HT-29 (cell line): ENCODE data around the gene PLXNB3. TPM values are rescaled to one million over a fixed set of nuclear protein-coding genes. Genes with fewer than 3 reads are reported as not detected.
"Not testable (repeated sequence)": the region's sequence is repeated elsewhere in the genome, so short reads cannot be mapped to it uniquely, and the experiment has no call there.

Experiments used
- DNase-seq: peaks from one replicate; pipeline ENCODE4 v3.0.0-alpha.2; 2015; ENCODE audit warnings: low spot score
- total RNA-seq: library from RNA; depleted of rRNA; stranded (reverse); fragments of >200 nt; shearing (Covaris generic); gene quantifications from 2 replicates; pipeline ENCODE4 v1.2.3, GENCODE V29; 2014

Gene PLXNB3
- total RNA-seq, 1 experiment from 2014 or later: 10.3 TPM

- no peak for DNase-seq
Observed at GRCh38 chrX:153732401-153732800, 31.6 kb upstream of the PLXNB3 start.

- no peak for DNase-seq
Observed at GRCh38 chrX:153733651-153734240, 30.3 kb upstream of the PLXNB3 start.

GRCh38 chrX:153734871-153735270, 29.2 kb upstream of the PLXNB3 start:
- DNase-seq: no peak

- peak; percentile 25 for DNase-seq
Observed at GRCh38 chrX:153735274-153735673, 28.8 kb upstream of the PLXNB3 start.

GRCh38 chrX:153736071-153736820, 27.8 kb upstream of the PLXNB3 start:
- no peak for DNase-seq

DNA sequence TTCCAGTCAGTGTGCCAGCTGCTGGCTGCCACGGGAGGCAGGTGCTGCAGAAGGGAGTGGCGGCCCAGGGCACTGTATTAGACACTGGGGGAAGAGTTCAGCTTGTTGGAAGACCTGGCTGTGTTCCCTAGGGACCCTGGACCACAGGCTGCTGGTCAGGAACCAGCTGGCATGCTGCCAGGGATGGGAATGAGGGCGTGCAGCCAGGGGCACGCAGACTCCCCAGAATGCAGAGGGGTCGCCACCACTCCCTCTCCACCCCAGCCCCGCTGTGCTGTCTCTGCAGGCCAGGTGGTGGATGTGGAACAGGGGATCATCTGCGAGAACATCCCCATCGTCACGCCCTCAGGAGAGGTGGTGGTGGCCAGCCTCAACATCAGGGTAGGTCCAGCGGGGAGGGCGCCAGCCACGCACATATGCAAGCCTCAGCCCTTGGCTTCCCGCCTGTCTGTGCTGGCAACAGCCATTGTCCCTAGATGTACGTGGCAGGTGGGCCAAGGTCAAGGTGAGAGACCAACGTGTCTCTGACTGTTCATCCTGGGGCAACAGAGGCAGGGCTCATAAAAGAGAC, 27.1 kb upstream of the PLXNB3 start:
- DNase-seq: no peak

DNA sequence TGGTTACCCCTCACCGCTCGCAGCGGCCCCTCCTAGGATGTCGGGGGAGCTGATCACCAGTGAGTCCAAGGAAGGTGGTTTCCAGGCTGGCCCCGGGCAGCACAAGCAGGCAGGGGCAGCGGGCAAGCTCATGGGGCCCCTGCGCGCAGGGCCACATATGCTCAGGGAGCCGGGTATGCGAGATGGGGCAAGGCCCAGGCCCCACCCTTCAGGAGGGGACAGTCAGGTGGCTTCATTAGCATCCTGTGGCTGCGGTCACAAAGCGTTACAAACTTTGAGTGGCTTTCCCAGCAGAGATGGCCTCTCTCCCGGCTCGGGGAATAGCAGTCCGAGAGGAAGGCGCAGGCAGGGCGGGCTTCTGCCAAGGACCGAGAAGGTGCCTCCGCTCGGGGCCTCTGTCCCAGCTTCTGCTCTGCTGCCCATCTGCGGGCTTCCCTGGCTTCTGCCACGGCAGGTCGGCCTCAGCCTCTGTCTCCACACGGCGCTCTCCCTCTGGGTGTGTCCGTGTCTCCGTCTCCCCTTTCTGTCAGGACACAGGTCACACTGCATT, 25.9 kb upstream of the PLXNB3 start:
- no peak for DNase-seq

- DNase-seq: no peak
Observed at GRCh38 chrX:153739754-153740486, 24.1 kb upstream of the PLXNB3 start.

DNA sequence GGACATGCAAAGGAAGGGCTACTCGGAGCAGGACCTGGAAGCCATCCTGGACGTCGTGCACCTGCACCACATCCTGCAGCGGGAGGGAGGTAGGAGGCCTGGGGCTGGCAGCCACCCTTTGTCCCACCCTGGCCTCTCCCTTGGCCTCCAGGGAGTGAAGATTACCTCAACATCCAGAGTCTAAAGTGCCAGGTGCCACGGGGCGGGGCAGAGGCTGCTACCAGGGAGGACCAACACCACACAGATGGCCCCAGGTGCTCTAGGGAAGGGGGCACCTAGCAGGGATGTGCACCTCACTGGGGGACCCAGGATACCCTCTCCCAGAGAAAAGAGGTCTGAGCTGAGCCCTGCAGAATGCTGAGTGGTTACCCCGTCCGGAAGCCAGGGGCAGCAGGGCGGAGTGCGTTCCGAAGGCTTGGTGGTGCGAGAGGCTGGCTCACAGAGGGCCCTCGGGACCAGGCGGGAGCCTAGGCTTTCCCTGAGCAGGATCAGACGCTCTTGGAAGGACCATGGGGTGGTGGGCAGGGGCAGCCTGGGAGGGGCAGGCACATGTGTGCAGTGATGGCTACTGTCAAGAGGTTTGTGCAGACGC, 23.3 kb upstream of the PLXNB3 start:
- DNase-seq: no peak

GRCh38 chrX:153741446-153741845, 22.6 kb upstream of the PLXNB3 start:
- DNase-seq: no peak

DNA sequence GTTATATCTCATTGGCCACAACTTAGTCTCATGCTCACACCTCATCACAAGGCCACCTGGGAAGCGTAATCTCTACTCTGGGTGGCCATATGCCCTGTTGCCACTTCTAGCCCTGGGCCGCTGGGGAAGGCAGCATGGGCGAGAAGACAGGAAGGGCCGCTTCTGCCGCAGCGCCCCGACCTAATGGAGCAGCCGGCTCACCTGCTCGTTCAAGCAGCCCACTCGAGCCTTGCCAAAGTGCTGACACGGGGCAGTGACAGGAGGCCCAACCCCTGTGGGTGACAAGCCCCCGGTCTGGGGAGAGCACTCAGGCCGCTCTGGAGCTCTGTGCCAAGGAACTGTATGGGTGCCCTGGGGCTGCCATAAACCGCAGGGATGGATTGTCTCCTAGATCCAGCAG, 21.9 kb upstream of the PLXNB3 start:
- DNase-seq: not testable (repeated sequence)

DNA sequence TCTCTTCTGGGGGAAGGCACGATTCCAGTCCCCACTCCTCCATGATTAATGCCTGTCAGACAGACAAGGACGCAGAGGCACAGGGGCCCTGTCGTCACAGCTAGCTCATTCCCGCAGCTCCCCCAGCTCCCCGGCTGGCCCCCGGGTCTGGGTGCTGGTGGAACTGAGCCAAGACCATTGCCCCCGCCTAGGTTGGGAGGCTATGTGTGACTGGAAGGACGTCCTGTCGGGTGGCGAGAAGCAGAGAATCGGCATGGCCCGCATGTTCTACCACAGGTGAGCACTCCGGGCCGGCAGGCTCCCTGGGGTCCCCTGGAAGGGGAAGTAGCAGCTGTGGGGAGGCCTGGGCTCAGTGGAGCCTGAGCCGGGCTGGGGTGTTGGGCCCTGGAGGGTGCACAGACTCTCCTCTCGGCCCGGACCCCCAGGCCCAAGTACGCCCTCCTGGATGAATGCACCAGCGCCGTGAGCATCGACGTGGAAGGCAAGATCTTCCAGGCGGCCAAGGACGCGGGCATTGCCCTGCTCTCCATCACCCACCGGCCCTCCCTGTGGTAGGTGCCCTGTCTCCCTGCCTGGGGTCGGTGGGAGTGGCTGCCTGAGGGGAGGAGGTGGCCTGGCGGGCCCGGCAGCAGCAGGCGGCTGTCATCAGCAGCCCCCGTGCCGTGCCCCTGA, 21.1 kb upstream of the PLXNB3 start:
- DNase-seq: not testable (repeated sequence)

DNA sequence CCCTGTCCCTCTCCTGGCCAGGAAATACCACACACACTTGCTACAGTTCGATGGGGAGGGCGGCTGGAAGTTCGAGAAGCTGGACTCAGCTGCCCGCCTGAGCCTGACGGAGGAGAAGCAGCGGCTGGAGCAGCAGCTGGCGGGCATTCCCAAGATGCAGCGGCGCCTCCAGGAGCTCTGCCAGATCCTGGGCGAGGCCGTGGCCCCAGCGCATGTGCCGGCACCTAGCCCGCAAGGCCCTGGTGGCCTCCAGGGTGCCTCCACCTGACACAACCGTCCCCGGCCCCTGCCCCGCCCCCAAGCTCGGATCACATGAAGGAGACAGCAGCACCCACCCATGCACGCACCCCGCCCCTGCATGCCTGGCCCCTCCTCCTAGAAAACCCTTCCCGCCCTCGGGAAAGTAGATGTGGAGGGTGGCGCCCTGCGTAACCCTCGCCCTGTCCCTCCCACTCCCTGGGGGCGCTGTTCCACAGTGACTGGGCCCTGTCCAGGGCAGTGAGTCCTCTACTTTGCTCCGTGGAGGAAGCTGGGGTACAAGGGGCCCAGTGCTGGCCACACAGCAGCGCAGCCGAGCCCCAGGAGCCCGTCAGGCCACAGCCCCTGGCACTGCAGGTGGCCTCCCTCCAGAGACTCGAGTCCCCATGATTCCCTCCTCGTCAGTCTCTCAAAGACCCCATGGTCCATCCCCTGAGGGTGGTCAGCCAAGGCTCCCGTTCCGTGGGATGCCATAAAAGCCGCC, 20.4 kb upstream of the PLXNB3 start:
- DNase-seq: peak; percentile 86

DNA sequence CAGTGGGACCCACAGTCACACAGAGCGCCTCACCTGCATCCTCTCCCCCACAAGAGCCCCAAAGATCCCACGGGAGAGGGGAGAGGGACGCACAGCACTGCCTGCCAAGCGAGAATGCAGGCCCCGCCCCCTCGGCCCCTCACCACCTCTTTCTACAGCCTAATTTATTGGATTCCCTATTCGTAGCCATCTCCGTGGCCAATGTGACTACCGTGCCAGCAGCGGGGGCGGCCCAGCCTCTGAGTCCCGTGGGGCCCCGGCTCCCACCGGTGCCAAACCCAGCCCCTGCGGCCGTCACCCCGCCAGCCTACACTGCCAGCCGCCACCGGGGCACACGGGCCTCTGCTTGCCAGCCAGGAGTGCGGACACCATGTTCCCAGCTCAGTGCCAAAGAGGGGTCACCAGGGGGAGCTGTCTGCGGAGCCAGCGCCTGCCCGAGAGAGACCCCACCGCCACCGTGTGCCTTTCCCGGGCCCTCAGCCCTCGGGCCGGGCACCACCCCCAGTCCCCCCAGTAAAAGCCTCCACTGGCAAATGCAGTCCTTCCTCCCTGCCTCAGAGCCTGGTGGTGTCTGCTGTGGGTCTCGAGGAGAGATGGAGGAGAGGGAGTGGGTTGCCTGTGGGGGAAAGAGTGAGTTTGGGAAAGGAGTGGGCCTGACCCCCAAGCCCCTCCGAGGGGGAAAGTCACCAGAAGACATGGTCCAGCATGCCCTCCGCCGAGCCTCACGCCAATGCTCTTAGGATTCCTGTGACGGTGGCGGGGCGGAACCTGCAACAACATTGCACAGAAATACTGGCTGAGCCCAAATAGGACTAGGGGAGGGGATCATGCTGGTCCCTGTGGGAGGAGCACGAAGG, 19.6 kb upstream of the PLXNB3 start:
- peak; percentile 30 for DNase-seq

DNA sequence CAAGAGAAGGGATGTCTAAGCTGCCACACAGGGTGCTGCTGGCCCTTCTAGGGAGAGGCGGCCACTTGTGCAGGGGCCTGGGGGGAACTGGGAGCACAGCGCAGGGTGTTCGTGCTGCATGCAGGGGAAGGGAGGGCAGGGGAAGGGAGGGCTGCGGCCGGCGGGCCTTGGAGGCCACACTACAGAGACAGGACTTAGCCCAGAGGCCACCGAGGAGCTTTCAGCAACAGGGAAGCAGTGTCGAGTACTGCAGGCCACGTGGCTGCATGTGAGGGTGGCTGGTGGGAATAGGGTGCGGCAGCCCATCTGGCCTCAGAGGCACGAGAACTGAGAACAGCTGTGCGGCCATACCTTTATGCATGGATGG, 19.0 kb upstream of the PLXNB3 start:
- not testable (repeated sequence) for DNase-seq

GRCh38 chrX:153746359-153746758, 17.7 kb upstream of the PLXNB3 start:
- no peak for DNase-seq

DNA sequence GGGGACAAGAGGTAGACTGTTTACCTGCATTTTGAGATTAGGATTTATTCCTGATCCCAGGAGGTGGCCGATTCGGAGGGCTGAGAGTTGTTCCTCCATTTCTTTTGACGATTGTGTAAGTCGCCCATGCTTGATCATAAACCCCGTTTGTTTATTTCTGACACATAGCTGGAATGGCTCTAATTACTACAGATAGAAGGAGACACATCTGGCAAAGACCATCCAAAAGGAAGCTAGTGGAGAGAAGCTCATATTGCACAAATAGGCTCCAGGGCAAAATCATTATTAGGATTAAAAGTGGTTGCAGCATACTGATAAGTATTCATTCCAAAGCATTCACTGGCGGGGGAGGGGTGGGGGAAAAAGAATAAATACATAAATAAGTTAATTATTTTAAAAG, 17.1 kb upstream of the PLXNB3 start:
- not testable (repeated sequence) for DNase-seq

GRCh38 chrX:153749017-153749416, 15.0 kb upstream of the PLXNB3 start:
- DNase-seq: not testable (repeated sequence)

DNA sequence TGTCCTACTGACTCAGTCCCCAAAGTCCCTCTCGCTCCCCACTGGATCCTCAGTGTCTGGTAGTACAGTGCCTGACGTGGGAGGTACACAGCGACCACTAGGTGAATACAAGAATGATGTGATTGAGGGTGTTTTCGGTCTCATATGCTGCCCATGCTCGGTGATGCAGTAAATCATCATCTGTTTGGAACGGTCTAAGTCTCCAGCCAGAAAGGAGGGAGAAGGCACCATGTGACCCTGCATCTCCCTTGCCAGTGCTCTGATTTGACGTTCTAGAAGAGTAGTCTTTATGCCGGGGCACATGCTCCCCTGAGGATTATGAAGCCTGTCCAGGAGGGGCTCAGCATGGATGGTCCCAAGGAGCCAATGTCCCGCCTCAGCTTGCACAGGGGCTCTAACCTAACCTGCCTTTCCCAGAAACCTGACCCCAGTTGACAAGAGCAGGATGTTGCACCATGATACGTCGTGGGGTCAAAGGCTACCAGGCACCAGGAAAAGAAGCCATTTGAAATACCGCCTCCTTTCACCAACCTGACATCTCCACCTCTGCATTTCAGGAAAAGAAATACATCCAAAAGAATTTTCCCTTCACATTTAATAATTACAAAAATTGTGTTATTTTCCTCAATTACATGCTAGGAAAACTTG, 13.8 kb upstream of the PLXNB3 start:
- no peak for DNase-seq
